GM12892 (cell line): ENCODE results near the gene PRKAR2A.

Experiments
- DNase-seq: peaks from one replicate; pipeline ENCODE4 v3.0.0; 2011; ENCODE audit not compliant: insufficient read length
- FAIRE-seq: peaks from 2 replicates; lab custom pipeline; 2011; peaks lifted over from hg19 to GRCh38; lab: Jason Lieb, UNC
- POLR2A ChIP-seq: IDR thresholded peaks from 2 replicates; pipeline ENCODE4 v1.6.1; 2011; ENCODE audit warnings: low read depth, low read length, control low read depth
- POLR2AphosphoS5 ChIP-seq: IDR thresholded peaks from 2 replicates; pipeline ENCODE4 v1.6.1; 2011; ENCODE audit warnings: low read depth, low read length, control low read depth
- TAF1 ChIP-seq: IDR thresholded peaks from 2 replicates; pipeline ENCODE4 v1.6.1; 2011; ENCODE audit warnings: low read depth, mild to moderate bottlenecking, control low read depth, low read length, borderline replicate concordance

The PRKAR2A gene

GRCh38 chr3:48858709-48859108, 11.0 kb upstream of the PRKAR2A start:
- TF ChIP-seq POLR2AphosphoS5 (no peak), POLR2A (no peak), TAF1 (no peak)
- FAIRE-seq (no peak), DNase-seq (no peak)

- no peak for TF ChIP-seq TAF1
- TF ChIP-seq POLR2A = no peak
- TF ChIP-seq POLR2AphosphoS5 = no peak
- FAIRE-seq (no peak), DNase-seq (no peak)
Observed at GRCh38 chr3:48857641-48858040, 10.0 kb upstream of the PRKAR2A start.

GRCh38 chr3:48856469-48856868, 8.8 kb upstream of the PRKAR2A start:
- FAIRE-seq (no peak), DNase-seq (no peak)
- no peak for TF ChIP-seq POLR2A
- no peak for TF ChIP-seq POLR2AphosphoS5
- no peak for TF ChIP-seq TAF1

- DNase-seq = no peak
- TF ChIP-seq TAF1 (no peak), POLR2A (no peak), POLR2AphosphoS5 (no peak)
- no peak for FAIRE-seq
Observed at GRCh38 chr3:48855681-48856447, 8.2 kb upstream of the PRKAR2A start.

- TF ChIP-seq POLR2A (no peak), TAF1 (no peak), POLR2AphosphoS5 (no peak)
- DNase-seq (no peak), FAIRE-seq (no peak)
Observed at GRCh38 chr3:48852151-48852550, 4.5 kb upstream of the PRKAR2A start.

GRCh38 chr3:48851407-48851806, 3.7 kb upstream of the PRKAR2A start:
- TF ChIP-seq TAF1 = no peak
- FAIRE-seq (no peak), DNase-seq (no peak)

- no peak for DNase-seq
- FAIRE-seq = no peak
- no peak for TF ChIP-seq TAF1
- TF ChIP-seq POLR2A = no peak
- TF ChIP-seq POLR2AphosphoS5 = no peak
Observed at GRCh38 chr3:48848816-48849515, 1.3 kb upstream of the PRKAR2A start.

- FAIRE-seq (no peak), DNase-seq (peak; percentile 40)
- no peak for TF ChIP-seq TAF1
- TF ChIP-seq POLR2A = no peak
- TF ChIP-seq POLR2AphosphoS5 = no peak
Observed at GRCh38 chr3:48847053-48847503, 596 bp downstream of the PRKAR2A start.

- TF ChIP-seq POLR2AphosphoS5 (no peak), TAF1 (no peak), POLR2A (no peak)
- peak; percentile 44 for FAIRE-seq
- no peak for DNase-seq
Observed at GRCh38 chr3:48845170-48845569, 2.5 kb downstream of the PRKAR2A start.

GRCh38 chr3:48837163-48837562, 10.5 kb downstream of the PRKAR2A start:
- no peak for FAIRE-seq
- no peak for TF ChIP-seq POLR2A
- TF ChIP-seq POLR2AphosphoS5 = no peak
- no peak for TF ChIP-seq TAF1

GRCh38 chr3:48835650-48836366, 11.9 kb downstream of the PRKAR2A start:
- no peak for FAIRE-seq

More at GRCh38 chr3:48837163-48837562, 10.5 kb downstream of the PRKAR2A start:
- no peak for DNase-seq

More at GRCh38 chr3:48835650-48836366, 11.9 kb downstream of the PRKAR2A start:
- TF ChIP-seq POLR2A (no peak), TAF1 (no peak), POLR2AphosphoS5 (no peak)
- no peak for DNase-seq
